CD4-positive, alpha-beta T cell treated with Interleukin-15 for 1 hour (primary cell): ENCODE measurements around the gene CCDC33.

Experiments
- DNase-seq: peaks from one replicate; pipeline ENCODE4 v3.0.0-alpha.2; 2020

The CCDC33 gene

DNA sequence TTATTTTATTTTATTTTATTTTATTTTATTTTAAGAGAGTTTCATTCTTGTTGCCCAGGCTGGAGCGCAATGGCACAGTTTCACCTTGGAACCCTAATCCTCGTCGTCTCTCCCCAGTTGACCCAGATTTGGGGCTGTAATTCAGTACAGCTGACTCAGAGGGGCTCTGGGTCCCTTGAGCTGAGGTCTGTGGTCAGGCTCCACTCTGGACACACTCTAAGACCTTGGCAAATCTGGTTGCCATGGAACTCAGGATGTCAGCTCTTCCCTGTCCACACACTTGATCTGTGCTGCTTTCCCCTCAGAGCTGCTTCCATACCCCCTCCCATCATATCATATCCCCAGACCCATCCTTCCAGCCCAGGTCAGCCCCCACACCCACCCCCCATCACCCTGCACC, 132.0 kb downstream of the CCDC33 start:
- no peak for DNase-seq

DNA sequence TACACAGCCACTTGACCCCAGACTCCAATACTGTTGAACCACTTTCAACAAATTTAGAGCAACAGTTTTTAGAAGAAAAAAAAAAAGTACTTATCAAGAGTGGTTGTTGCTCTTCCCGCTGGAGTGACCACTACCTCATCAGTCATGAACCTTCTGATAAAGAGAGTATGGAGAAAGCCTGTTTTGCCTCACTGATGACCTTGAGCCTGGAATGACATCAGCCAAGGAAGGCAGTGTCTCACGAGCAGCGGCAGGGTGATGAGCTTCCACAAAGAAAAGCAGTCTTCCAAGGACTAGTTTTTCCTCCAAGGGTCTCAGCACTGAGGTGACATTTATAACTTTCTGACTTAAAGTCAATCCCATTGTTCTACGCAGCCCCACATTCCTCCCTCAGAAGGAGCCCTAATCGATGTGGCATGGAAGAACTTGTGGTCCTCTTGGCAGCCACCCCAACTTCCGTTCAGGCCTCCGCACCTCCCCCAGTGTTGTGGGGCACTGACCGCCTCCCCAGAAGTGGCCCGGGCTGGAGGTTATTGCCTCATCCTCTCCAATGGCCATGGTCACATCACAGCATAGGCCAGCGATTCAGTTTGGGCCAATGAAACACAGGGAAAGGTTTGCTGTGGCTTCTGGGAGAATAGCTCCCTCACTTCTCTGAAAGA, 133.1 kb downstream of the CCDC33 start:
- DNase-seq = no peak

DNA sequence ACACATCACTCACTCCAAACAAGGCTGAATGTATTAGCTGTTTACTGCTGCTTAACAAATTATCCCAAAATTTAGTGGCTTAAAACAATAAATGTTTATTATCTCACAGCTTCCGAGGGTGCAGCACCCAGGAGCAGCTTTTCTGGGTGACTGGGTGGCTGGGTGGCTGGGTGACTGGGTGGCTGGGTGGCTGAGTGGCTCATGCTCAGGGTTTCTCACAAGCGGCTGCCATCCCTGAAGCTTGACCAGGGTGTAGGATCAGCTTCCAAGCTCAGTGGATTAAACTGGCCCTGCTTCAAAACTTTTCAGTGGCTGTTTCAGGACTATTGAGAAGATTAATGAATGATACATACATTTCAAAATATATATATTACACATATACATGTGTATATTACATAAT, 133.6 kb downstream of the CCDC33 start:
- no peak for DNase-seq

DNA sequence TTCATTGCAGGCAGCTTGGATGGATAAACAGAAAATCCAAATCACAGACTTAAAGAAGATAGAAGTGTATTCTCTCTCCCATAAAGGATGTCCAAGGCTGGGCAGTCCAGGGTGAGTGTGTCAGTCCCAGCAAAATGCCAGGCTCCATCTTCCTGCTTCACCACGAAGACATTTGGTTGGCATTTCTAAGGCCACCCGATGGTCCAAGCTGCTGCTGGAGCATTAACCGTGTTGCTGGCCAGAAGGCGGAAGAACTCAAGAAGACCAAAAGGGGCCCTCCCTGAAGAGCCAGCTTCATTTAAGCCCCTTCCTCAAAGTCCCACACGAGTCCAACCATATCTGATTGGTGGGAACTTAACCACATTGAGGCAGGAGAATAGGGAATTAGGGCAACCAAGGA, 134.3 kb downstream of the CCDC33 start:
- no peak for DNase-seq

DNA sequence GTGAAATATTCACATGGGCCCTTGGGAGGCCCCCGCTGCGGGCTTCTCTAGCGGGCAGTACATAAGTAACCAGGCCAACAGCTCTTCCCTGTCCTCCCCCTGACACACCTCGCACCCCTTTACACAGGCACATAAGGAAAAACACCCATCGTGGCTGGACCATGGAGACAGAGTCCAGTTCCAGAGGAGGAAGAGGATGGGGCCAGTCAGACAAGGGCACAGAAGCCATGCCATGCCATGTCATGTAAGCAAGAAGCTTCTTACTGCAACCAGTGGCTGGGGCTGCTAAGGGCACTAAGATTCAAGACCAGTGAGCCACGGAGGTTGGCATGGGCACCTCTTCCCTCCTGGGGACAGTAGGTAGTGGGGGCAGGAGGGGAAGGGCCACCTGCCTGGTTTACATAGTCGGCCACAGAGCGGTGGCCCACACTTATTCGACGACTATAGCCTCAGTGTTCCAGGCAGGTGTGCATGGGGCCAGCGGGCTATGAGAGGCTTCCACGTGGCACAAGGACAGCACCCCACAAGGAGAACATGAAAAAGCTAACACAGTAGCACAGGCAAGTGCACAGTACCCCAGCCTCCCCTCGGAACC, 137.0 kb downstream of the CCDC33 start:
- no peak for DNase-seq

DNA sequence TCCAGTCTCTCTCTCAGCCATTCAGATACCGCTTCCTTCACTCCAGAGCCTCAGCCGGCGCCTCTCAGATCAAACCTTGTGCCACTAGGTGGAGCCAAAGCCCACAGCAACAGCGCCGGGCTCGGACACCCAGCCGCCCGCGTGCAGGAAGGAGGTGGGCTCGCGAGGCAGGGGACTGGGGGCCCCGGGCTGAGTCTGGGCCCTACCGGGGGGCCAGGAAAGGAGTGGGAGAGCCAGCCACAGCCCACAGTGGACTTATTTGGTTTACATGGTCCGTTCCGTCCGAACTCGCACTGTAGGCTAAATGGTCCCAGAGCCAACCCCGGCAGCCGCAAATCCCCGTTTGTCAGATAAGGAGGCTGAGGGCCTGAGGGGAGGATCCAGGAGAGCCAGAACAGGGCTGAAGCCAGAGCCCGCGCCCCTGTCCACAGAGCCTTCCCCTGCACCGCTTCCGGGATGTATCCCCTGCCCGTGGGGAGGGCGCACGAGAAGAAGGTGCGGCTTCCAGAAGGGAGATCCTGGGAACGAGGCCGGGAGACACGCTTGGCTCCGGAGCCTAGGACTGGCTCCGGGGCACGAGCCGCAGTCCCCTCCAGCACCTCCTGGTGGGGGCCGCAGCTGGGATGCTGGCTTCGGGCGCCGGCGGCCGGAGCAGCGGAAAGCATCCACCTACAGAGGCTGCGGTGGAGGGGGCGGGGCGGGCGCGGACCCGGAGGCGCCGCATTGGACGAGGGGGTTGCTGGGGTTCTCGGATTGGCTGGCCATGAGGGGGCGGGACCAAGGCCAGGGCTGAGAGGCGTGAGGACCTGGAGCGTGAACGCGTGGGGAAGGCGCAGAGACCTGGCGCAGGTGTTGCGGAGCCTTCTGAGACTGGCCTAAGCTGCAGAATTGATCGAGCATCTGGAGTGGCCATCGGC, 137.9 kb downstream of the CCDC33 start:
- DNase-seq = peak; percentile 95

DNA sequence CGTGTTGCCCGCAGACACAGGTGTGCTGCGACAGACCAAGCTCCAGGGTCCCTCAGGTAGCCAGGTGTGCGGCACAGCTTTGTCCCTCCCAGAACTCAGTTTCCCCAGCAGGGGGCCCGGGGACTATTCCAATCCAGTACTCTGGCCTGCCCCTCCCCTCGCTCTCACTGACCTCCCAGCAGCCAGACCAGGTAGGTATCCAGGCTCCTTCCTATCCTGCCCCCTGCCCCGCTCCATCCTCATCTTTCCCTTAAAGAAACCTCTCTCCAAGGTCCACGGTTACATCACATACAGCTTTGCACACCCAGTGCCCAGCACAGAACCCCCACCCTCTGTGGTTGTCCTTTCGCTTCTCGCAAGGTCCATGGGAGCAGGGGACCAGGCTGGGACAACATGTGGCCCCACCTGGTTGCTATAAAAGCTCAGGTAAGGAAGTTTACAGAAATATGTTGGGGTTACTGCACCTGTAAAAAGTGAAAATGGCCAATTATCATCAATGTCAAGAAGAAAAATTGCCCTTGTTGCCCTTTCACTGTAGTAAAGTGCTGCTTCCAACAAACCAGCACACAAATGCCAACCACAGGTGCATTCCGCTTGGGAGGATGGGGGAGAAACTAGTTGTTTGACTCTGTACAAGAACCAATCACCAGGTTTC, 138.6 kb downstream of the CCDC33 start:
- no peak for DNase-seq

DNA sequence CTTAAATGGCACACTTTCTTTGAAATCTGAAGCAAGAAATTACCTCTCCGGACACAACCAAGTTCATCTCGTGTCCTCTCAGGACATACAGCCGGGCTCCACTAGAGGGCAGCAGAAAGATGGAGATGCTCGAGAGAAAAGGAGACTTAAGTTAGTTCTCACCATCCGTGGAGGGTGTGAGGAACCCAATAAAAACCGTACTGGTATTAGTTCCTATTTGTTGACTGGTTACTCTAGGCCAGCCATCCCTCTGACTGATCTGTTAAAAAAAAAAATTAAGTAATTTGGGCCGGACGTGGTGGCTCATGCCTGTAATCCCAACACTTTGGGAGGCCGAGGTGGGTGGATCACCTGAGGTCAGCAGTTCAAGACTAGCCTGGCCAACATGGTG, 139.2 kb downstream of the CCDC33 start:
- DNase-seq = peak; percentile 82

DNA sequence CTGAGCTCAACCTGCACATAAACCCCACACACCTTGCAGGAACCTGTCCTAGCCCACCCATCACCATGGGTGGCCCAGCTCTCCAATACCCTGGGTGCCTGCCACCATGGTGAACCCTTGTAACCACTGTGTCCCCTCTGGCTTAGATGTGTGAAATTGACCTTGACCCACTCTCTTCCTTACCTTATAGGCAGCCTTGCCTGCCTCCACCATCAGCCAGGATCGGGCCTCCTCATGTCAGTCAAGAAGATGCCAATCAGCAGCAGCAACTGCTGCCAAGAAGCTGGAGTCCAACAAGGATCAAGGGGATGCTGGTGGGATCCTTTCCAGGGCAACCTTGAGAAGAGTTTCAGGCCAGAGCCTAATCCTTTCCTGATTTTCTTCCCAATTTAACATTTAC, 140.1 kb downstream of the CCDC33 start:
- no peak for DNase-seq

DNA sequence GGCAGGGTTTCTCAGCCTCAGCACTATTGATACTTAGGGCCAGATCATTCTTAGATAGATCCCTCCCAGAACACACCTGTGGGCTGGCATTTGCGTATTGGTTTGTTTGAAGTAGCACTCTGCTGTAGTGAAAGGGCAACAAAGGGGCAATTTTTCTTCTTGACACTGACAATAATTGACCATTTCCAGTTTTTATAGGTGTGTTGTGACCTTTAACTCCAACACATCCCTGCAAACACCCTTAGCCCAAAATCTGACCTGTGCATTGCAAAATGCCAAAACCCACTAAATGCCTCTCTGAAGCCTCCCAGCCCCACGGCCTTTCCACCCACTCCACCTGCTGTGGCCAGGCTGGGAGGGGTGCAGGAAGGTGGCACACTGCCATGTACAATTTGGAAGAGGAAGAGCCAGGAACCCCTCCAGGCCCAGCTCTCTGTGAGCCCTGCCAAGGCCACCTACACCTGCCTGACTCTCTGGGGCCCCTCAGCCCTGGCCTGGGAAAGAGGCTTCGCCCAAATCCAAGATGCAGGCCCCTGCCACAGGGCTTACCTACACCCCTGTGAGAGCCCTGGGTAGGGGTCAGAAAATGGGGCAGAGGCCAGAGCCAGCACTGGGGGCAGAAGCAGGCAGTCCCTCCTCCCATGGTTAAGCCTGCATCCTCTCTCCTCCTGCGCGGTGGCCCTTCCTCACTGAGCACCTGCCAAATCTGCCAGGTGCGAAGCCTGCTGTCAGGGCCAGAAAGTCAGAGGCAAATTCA, 140.9 kb downstream of the CCDC33 start:
- DNase-seq = no peak

DNA sequence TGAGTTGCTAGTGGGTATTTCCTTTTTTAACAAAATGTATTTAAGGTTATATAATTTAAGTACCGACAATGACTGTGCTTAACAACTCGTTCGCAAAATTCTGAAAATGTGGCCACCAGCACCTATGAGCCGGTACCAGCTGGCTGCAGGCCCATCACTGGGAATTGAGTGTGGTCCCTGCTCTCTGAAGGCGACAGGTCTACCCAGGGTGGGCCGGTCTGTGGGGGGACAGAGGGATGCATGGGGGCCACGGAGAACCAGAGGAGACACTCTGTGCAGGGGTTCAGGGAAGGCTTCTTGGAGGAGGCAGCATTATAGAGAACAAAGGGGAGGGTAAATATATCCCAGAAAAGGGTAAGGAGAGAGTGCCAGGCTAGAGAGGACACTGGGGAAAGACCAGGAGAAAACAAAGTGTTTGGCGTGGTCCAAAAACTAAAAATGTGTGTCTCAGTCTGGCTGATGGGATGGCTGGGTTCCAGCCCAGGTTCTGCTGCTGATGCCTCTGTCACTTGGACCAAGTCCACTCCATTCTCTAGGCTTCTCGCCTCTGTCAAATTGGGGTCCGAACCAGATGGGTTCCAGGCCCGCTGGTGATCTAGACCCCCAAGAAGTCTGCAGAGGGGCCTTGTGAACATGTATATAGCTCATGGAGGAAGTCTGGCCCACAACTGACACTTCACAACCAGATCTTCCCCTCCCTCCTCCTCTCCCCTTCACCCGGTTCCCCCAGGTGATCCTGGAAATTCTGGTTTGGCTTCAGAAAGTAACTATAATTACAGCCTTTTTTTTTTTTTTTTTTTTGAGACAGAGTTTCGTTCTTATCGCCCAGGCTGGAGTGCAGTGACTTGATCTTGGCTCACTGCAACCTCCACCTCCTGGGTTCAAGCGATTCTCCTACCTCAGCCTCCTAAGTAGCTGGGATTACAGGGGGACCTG, 142.0 kb downstream of the CCDC33 start:
- no peak for DNase-seq

DNA sequence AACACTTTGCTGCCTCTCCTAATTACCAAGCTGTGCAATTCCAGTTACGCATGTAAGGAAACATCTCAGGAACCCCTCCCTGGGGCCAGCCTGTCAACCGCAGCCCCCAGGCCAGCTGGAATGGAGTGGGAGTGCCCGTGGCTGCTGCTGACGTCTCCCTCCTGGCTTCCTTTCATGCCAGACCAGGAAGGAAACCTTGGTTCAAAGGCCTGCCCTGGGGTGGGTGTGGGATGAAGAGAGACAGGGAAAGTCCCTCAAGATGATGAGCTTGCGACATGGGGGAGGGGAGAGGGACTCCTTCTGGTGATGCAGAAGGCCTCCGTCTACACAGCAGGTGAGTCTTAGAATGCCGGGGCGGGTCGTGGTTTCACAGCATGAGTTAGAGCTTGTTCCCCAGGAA, 142.7 kb downstream of the CCDC33 start:
- DNase-seq = no peak

DNA sequence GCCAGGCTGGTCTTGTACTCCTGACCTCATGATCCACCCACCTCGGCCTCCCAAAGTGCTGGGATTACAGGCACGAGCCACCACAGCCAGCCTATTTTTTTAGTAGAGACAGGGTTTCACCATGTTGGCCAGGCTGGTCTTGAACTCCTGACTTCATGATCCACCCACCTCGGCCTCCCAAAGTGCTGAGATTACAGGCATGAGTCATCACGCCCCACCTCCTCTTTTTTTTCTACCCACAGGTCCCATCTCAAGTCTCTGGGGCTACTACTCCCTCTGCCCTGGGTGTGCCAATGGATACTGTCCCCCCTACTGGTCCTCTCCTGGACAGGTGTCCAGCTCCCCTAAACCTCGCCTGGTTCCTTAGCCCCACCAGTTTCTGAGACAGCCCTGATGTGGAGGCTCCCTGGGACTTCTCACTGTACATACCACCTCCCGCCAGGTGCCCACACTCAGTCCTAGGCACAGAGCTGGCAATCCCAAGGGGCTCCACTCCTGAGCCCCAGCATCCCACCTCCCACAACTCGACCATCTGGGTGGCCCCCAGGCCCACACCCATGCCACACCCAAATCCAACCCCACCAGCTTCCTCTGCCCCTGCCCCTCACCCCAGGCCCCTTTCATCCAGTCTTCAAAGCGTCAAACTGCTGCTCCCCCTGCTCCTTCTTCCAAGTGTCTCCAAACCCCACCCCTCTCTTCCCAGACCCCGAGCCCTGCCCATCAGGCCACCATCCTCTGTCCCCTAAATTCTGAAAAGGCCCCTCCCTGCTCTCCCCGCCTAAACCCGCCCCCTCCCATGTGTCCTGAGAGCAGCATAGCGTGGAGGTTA, 144.4 kb downstream of the CCDC33 start:
- DNase-seq = no peak

DNA sequence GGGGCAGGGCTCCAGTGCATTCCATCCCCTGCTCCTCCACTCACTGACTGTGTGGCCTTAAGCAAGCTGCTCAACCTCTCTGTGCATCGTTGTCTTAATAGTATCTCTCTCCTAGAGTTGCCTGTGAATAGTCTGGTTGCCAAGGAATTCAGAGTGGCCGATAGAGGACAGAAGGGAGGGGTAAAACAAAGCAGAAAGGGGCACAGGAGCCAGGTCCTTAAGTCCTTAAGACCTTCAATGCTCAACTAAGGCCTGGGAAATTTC, 145.0 kb downstream of the CCDC33 start:
- no peak for DNase-seq

DNA sequence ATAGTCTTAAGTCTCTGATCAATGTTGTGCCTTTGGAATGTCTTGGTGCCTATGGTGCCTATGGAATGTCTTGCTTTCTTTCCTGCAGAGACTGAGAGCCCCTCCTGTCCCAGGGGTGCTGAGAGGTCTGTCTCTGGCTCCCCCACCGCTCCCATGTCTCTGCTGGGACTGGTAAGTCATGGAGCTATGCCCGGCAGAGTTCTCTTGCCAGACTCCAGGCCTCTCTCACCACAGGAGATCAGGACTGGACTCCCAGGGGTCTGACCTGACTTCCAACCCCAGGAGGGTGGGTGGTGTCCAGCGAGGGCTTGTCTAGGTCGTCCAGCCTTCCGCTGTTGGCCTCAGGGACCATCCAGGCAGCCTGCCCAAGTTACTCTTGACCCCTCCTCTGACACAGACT, 145.4 kb downstream of the CCDC33 start:
- no peak for DNase-seq

DNA sequence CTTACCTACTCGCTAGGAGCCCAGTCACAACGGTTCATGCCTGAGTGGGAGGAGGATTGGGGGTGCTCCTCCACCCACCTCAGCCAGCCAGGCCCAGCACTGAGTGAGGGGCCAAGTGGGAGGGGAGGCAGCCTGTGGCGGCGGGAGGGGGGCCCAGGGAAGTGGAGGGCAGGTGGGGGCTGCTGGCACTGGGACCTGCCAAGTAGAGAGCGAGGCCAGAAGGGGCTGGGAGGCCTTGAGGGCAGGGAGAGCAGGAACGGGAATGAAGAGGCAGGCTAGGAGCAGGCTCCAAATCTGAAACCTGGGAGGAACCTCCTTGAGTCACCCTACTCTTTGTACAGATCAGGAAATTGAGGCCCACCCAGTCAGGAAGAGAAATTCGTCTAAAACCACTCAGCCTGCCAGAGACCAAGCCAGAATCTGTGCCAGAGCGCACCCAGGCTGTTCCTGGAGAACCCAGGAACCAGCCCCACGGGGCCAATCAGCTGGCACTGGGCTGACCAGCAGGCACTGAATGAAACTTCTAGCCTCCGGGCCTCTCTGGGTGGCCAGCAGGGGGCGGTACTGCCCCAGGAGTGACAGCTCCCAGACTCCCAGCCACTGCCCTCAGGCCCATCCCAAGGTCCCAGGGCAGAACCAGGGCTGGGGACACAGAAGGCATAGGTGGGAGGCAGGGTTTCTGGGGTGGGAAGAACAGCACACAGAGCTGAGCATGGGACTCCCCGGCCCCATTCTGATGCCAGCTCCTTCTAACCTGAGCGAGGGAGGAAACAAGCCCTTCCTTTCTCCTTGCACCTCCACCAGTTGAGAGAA, 146.1 kb downstream of the CCDC33 start:
- peak; percentile 74 for DNase-seq

DNA sequence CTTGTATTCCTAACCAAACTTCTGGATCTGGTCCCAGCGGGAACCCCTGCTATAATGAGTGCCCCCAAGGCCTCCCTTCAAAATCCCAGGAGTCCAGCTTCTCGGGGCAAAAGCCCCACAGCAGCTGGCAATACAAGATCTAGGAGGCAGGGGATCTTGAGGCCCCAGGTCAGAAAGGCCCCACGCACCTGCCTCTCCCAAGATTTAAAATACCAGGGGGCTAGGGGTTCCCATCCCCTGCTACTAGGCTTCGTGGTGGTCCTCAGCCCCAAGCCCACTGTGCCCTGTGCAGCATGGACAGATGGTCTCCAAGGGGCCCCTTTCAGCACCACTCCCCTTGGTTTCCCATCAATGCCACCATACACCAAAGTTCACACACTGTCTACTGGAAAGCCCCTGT, 147.2 kb downstream of the CCDC33 start:
- no peak for DNase-seq

DNA sequence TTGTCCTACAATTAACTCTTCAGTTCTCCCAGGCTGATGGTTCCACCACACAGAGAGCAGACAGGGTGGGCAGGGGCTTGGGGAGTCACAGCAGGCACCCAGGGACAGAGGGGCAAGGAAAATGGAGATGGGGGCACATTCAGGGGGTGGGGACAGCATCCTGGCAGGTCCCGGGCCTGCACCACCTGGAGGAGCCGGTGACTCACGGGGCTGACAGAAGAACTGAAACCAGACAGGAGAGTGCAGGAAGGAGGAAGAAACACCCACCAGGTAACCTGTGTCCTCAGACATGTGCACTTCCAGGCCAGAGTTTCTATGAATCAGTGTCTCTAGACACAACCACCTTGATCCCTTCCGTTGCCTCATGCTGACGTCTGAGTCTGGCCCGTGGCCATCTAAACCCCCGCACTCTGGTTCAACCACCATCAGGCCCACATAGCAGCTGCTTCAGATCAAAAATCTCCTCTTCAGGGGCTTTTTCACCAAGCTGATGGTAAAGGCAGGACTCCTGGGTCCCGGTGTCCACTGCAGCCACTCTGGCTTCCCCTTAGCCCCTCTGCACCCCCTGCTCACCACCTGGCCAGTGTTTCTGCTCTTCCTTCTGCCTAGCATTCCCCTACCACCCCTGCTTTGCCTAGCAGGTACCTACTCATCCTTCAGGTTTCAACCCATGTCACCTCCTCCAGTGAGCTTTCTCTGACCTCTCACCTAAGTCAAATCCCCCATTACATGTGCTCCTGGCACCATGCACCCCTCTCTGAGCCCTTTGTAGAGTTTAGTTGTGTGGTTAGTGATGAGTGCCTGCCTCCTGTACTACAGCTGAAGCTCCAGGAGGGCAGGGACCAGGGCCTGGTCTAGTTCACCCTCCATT, 147.8 kb downstream of the CCDC33 start:
- peak; percentile 86 for DNase-seq

DNA sequence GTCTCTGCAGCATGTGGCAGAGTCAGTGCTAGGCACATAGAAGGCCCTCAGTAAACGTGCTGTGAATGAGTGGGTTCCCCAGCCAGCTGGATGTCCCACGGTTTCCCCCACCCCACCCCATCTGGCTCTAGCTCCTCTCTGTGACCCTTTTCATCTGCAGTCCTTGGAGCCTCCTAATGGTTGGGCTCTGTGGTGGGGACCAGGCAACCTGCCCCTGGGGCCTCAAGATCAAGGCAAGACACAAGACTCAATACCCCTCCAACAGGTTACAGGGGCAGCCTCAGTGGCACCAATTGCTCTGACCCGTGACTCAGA, 148.4 kb downstream of the CCDC33 start:
- DNase-seq = no peak
